ENCODE data around the gene SYNE2. TPM values are rescaled to one million over a fixed set of nuclear protein-coding genes. Genes with fewer than 3 reads are reported as not detected.
A peak's percentile ranks its signal among the peaks of the same experiment; 100 is the strongest.

Gene SYNE2
- total RNA-seq, 1 donor from 2014 or later, result 261 TPM

DNA sequence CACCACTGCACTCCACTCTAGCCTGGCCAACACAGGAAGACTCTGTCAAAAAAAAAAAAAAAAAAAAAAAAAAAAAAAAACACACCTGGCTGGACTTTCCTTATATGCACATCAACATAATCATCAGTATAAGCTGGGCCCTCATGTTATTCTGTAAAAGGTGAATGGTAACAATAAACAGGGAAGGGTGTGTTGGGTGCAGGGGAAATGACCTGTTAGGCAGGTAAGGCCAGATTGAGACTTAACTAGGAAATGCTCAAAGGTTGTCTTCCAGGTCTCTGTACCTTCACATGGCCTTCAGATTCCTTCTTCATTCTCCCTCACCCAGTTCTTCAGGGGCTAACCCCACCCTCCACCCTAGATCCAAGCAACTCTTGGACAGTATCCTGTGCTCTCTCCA, 393.9 kb downstream of the SYNE2 start:
- no peak for DNase-seq (ENCODE audit: low read depth)

DNA sequence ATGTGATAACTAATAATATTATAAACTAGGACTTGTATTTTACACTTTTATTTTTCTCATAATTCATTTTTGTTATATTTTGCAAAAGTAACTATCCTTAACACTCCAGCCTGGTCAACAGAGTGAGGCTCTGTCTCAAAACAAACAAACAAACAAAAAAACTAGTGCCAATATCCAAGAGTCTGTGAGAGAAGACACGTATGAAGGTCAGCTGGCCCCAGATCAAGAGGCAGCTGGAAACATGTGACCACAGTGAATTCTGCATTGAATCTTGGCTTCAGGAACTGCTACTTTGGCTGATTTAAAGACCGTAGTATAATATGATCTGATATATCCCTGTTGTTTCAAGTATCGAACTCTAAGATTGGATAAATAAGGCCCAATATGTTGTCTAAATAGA, 394.4 kb downstream of the SYNE2 start:
- DNase-seq (ENCODE audit: low read depth), result no peak

DNA sequence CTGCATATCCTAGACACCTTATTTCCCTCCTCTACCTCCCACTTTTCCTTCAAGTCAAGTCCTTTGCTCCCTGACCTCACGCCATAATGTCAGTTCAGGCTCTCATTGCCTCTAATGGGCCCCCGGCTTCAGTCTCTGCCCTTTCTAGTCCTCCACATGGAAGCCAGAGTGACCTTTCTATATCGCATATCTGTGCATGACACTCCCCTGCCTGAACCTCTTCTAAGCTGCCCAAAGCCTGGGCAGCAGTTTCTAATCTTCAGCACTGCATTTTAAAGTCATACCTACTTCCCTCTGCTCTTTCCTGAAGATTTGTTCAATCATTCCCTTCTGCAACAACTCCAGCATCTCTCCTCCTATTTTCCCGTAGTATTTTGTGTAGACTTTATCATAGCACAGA, 395.9 kb downstream of the SYNE2 start:
- no peak for DNase-seq (ENCODE audit: low read depth)

DNA sequence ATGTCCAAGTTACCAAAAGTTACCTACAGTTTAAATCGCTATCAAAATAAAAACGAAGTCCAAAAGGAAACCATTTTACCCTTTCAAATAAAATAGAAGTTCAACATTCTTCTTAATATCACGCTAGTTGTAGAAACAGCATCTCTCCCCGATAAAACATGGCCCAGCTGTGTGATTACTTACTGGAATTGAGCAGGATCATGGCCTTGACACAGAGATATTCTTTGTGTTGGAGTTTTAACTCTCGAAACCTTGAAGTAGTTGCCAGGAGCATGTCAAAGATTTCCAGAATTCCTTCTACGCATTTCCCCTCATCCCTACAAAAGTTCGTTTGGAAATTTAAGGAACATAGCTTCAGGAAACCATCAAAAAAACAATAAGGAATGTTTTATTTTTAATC, 396.6 kb downstream of the SYNE2 start:
- DNase-seq (ENCODE audit: low read depth), result no peak

DNA sequence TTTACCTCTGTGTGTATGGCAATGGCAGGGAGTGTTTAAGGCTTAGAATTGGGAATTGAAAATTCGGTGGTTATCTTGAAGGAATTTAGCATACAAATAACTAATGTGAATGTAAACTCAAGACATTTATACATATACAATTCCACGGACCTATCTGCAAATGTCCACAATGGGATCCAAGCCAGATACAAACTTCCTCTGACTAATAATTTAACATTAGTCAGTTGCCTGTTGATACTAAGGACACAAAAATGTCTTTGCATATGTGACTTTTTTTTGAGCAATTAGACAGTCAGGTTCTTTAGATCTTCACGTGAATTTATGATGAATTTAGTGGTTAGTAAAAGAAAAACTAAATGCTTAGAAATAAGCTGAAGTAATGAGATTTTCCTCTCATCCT, 400.9 kb downstream of the SYNE2 start:
- no peak for DNase-seq (ENCODE audit: low read depth)

DNA sequence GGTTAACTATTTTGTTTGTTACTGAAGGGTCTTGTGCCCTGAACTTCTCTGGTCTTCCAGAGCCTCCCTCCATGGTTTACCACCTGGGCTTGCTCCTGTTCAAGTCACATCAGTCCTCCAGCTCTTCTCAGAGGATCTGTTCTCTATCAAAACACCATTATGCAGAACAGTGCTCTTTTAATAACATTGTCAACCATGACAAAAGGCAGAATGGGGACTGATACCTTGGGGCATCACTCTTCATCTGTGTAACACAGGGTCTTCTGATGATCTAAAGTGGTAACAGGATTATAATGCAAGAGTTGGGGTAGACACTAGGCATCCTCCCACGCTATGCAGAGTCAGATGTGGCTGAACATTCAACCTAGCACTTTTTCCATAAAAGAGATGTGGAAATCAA, 403.0 kb downstream of the SYNE2 start:
- no peak for DNase-seq (ENCODE audit: low read depth)

DNA sequence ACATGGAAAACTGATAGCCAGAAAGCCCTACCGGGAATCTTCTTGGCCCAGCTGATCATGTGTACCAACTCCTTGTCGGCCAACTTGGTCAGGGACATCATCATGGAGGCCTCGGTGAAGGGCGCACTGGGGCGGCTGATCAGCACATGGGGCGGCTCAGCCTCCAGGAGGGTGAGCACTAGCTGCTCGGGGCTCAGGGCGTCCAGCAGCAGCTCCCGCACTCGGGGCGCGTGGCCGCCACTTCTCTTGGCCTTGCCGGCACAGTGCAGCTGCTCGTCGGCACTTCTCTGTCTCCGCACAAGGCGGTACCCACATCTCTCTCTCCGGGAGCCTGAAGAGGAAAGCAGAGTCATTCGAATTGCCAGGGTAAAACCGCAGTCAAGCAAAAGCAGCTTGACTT, 407.6 kb downstream of the SYNE2 start:
- DNase-seq (ENCODE audit: low read depth), result no peak

DNA sequence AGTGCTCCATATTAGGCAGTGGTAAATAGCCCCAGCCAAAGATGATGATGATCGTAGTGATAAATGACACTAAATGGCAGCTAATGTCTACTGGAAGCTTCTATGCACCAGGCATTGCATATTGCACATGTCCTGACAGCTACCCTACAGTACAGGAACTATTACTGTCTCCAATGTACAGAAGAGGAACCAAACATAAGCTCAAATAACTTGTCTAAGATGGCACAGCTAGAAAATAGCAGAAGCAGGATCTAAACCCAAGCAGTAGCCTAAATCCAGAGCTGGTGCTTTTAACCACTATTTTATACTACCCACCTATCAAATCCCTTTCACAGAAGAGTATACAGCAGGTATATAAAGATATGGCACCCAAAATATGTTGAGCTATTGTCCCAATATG, 412.4 kb downstream of the SYNE2 start:
- no peak for DNase-seq (ENCODE audit: low read depth)

DNA sequence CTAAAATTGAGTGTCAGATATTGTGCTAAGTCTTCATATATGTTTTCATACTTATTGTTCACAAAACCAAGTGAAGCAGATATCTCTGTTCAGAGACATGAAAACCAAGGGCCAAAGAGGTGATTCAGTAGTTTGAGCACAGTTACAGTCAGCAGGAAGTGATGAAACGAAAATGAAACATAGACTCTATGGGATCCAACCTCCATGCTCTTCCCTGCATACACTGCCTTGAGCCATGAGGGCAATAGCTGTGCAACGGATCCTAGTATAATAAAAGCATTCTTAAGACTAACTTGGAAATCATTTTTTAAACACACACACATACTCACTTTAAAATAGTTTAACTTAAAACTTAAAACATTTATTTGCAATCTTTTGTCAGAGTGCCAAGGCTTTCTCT, 413.4 kb downstream of the SYNE2 start:
- DNase-seq (ENCODE audit: low read depth), result peak; percentile 29

DNA sequence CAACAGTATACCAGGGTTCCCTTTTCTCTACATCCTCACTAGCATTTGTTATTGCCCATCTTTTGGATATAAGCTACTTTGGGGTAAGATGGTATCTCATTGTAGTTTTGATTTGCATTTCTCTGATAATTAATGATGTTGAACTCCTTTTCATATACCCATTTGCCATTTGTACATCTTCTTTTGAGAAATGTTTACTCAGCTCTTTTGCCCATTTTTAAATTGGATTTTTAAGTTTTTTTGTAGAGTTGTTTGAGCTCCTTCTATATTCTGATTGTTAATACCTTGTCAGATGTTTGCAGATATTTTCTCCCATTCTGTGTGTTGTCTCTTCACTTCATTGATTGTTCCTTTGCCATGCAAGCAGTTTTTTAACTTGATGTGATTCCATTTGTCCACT, 419.2 kb downstream of the SYNE2 start:
- DNase-seq (ENCODE audit: low read depth), result no peak

Other genes starting within 250 kb of the SYNE2 start
- 21.4 and 26.0 TPM in 2 replicates for gene WDR89, start 211.1 kb upstream of the SYNE2 start, total RNA-seq
- gene SGPP1, start 124.9 kb upstream of the SYNE2 start, total RNA-seq, result 51.8 and 63.4 TPM in 2 replicates

Data from renal cortical epithelial cell (primary cell).